Measurements from ENCODE around the gene TIAM1.

The TIAM1 gene

GRCh38 chr21:31331231-31331630, 12.8 kb downstream of the TIAM1 start:
- no peak for DNase-seq

DNA sequence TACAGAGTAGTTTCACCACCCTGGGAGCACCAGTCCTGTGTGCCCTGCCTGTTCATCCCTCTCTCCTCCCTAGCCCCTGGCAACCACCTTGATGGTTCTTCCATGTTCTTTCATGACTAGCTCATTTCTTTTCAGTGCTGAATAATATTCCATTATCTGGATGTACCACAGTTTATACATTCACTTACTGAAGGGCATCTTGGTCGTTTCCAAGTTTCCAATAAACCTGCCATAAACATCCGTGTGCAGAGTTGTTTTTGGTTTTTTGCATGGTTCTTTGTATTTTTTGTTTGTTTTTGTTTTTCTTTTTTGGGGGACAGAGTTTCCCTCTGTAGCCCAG, 13.9 kb downstream of the TIAM1 start:
- DNase-seq: no peak

DNA sequence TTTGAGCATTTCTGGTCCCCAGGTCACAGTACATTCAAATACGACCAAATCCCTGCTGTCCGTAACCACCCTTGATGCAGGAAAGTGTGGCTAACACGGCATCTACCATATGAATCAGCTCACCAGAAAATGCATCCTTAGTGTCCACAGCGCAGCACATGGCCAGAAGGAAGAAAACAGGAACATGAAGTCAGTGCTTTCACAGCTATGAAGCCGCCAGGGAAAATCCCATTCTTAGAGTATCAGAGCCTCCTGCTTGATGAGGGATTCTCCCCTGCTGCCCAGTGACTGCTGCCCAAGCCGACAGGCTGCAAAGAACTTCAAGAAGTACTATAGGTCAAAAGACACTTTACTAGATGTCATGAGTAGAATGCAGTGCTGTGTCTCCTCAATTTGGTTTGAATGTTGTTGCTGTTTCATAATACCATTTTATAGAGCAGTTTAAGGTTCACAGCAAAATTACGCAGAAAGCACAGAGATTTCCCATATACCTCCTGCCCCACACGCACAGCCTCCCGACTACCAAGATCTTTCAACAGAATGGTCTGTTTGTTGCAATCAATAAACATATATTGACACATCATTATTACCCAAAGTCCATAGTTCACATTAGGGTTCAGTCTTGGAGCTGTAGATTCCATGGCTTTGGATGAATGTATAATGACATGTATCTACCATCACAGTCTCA, 14.5 kb downstream of the TIAM1 start:
- DNase-seq: no peak

- peak; percentile 55 for DNase-seq
Measured at GRCh38 chr21:31326522-31327242, 17.4 kb downstream of the TIAM1 start.

DNA sequence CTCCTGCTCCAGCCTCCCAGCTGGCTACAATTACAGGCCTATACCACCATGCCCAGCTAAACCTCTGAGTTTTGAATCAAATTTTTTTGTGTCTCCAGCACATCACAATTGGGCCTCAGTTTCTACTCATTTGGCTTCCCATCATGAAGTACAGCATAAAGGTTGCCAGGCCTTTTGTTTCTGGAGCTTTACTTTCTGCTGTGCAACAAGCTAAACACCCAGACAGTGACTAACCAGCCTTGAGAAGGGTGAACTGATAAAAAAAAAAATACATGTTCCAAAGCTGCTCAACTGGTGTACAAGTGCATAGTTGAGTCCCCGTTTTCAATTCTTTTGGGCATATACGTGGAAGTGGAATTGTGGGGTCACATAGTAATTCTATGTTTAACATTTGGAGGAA, 25.1 kb downstream of the TIAM1 start:
- DNase-seq: no peak

DNA sequence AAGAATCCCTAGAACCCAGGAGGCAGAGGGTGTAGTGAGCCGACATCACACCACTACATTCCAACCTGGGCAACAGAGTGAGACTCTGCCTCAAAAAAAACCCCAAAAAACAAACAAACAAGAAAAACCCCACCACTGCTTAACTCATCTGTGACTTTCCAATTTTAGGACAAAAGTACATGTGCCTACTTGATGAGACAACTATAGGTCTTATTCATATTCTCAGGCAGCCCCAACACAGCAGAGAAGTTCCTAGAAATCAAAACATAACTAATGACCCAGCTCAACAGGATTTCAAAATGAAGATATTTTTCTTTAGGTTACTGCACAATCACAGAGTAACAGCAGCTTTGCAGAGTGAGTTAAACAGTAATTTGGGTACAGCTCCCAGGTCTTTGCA, 26.4 kb downstream of the TIAM1 start:
- DNase-seq: no peak

DNA sequence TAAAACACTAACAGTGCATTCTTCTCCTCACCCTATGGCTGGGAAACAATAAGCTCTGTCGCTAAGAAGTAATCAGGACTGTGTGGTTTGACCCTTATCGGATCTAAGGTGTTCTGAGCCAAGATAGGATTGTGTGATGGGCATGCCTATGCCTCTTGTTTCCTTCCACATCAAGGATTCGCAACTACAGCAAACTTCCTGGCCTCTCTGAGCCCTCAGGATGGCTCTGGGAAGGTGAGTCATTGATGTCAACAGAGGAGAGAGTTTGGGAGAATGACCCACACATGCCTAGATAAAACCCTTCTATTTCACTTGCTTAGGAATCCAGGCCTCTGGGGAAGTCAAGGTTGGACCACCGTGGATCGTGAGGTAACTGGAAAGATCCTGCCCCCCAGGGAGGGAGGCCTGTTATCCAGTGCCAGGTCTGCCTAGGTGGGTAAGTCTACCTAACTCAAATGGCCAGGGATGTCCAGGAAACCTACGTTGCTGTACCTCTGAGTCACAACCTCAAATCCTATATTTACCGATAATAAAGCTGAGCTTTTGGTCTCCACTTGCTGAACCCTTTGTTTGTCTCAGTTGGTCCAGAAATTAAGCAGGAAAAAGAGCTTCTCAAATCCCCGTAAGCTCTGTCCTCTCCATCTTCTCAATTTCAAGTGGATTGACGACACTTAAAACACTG, 27.4 kb downstream of the TIAM1 start:
- no peak for DNase-seq

GRCh38 chr21:31316072-31316471, 28.0 kb downstream of the TIAM1 start:
- no peak for DNase-seq

- no peak for DNase-seq
Measured at GRCh38 chr21:31310750-31311149, 33.3 kb downstream of the TIAM1 start.

DNA sequence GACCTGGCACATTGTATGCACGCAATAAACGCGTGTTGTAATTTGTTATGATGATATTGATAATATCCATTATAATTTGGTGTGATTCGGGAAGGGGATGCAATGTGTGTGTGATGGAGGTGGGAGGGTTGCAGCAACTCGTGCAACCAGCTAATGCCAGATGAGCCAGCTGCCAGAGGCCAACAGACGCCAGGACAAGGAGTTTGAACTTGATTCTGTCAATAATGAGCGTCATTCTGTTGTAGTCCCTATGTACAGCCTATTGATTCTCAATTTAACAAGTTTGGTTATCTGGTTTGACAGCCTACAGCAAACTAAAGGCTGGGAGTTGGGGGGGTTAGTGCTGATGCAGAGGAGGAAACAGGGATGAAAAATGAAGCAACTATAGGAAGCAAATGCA, 35.5 kb downstream of the TIAM1 start:
- no peak for DNase-seq

- DNase-seq: no peak
Measured at GRCh38 chr21:31305888-31306287, 38.2 kb downstream of the TIAM1 start.

DNA sequence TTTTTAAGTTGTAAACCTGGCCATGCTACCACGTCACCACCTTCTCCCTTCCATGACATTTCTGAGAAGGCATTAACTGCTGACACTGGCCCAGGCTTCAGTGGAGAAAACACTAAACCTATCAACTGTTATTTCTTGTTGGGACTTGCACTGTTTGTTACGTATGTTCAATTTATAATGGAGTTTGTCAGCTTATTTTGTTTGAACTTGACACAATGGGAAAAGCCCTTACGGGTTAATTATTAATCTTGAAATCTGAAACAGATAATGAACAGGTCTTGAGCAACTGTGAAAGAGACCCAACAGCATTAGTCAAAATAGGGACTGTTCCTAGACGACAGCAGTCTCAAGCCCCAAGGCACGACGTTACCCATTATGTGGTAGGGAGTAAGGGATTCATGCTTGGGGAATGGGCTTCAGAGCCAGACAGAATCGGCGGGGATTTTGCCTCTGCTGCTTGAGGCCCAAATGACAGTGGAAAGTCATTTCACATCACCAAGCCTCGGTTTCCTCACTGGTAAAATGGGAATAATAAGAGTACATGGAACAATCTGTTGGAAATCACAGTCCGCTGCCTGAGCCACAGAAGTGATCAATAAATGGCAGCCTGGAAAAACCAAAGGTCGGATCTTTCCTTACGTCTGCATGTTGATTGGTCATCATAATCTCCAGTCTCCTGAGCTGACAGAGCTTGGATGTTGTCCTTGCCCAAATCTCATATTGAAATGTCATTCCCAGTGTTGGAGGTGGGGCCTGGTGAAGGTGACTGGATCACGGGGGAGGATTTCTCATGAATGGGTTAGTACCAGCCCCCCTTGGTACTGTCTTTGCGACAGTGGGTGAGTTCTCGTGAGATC, 44.5 kb downstream of the TIAM1 start:
- no peak for DNase-seq

DNA sequence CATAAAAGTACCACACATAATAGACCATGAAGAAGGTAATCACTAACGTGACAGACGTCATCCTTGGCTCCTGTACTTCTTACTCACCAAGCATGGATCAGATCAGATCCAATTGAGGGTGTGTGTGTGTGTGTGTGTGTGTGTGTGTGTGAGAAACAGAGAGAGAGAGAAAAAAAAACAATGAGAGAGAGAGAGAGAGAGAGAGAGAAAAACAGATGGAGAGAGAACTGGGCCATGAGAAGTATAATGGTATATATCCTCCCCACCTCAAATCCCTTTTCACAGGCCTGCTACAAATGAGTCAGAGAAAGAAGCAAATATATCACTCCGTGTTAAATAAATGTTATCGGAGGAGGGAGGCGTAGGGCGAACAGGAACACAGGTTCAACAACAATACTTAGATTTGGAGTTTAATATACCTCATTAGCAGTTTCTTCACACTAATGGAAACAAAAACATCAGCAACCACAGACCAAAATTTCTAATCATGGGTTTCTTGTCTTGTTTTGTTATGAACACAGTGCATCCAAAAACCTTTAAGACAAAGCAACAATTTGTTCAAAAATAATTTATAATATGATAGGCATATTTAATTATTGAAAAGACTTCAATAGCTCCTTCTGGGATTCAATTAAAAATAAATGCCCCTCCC, 45.3 kb downstream of the TIAM1 start:
- no peak for DNase-seq

DNA sequence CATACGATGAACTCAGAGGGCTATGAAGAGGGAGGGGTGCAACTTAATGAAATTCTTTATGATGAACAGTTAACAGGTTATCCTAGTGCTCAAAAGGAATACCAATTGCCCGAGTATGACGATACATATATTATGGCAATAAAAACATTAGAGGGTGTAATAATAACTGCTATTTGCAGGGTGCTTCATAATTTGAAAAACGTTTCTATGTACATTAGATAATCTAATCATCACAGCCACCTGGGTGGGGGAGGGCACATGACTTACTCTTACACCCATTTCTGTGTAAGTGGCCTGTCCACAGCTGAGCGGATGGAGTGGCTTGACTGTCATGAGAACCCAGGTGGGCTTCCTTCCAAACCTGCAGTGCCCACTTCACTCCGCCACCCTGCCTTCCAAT, 46.3 kb downstream of the TIAM1 start:
- no peak for DNase-seq

- no peak for DNase-seq
Measured at GRCh38 chr21:31295676-31296075, 48.4 kb downstream of the TIAM1 start.

DNA sequence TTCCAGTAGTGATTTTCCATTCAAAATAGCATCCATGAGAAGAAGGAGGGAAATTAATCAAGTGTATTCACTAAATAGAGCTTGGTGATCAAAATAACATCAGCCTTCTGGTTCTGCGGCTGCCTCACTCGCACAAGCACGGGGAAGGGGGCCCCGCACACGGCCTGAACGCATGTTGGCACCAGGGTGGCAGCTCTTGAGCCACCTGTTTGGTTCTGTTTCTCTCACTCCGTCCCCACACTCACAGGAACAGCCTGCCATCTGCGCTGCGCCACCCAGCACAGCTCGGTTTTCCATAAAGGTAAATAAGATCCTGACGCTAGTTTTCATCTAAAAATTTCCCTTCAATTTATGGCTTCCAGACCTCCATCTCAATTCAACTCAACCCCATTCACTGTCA, 49.4 kb downstream of the TIAM1 start:
- DNase-seq: no peak

DNA sequence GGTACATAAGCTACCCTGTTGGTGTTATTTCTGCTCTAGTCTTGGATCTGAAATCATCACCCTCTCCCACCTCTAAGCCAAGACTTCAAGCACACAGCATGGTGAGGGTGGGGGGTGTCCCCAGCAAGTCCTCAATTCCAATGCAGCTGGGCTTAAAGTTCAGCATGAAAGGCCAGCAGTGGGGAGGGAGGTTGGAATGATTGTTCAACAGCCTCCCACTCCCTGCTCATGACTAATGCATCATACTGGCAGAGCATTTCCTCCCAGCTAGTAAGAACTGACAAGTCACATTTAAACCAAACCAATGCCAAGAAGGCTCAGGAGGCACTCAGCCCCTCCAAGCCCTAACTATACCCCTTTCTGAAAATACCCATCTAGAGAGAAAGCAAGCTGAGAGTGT, 50.1 kb downstream of the TIAM1 start:
- DNase-seq: no peak

GRCh38 chr21:31290765-31291164, 53.3 kb downstream of the TIAM1 start:
- no peak for DNase-seq

- no peak for DNase-seq
Measured at GRCh38 chr21:31289702-31290101, 54.4 kb downstream of the TIAM1 start.

DNA sequence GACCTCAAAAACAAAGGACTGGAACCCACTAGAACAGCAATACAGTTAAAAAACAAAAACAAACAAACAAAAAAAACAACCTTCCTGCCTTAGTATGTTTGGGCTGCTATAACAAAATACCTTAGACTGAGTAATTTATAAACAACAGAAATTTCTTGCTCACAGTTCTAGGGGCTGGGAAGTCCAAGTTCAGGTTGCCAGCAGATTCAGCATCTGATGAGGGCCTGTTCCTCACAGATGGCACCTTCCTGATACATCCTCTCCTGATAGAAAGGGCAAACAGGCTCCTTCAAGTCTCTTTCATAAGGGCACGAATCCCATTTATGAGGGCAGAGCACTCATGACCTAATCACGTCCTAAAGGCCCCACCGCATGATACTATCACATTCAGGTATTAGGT, 55.9 kb downstream of the TIAM1 start:
- no peak for DNase-seq

GRCh38 chr21:31287201-31287600, 56.9 kb downstream of the TIAM1 start:
- no peak for DNase-seq

DNA sequence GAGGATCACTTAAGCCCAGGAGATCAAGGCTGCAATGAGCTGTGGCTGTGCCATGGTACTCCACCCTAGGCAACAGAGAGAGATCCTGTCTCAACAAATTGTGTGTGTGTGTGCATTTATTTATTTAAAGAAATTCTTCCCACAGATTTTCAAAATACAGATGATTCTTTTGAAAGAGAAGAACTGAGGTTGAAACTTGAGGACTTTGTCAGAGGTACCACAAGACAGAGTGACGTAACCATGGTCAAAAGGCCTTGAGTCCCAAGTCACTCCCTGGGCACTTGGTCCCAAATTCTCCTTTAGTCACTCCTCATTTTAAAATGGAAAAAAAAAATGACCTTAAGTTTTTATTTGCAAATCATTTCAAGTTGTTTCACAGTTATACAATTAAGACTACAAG, 57.4 kb downstream of the TIAM1 start:
- DNase-seq: no peak

Measured in CD4-positive, alpha-beta T cell treated with Interleukin-4 for 4 hours (primary cell).